WTC11 (cell line): Measurements from ENCODE around the gene PPP1R27.

ENCODE experiments used
- ATF2 ChIP-seq: sonication (generic); formaldehyde crosslinking; IDR thresholded peaks from 2 replicates; pipeline ENCODE4 v1.8.1; 2022; ENCODE audit warnings: low read depth, missing genetic modification reagents, borderline replicate concordance
- ATF3 ChIP-seq: sonication (generic); formaldehyde crosslinking; conservative IDR thresholded peaks from 2 replicates; pipeline ENCODE4 v1.8.1; 2022; ENCODE audit warnings: mild to moderate bottlenecking, missing genetic modification reagents
- CREB1 ChIP-seq: sonication (generic); formaldehyde crosslinking; IDR thresholded peaks from 2 replicates; pipeline ENCODE4 v1.8.0; 2023; ENCODE audit warnings: mild to moderate bottlenecking, missing genetic modification reagents
- GABPB1 ChIP-seq: sonication (generic); formaldehyde crosslinking; IDR thresholded peaks from 2 replicates; pipeline ENCODE4 v1.8.1; 2023; ENCODE audit warnings: mild to moderate bottlenecking, missing genetic modification reagents
- NFE2L1 ChIP-seq: sonication (generic); formaldehyde crosslinking; IDR thresholded peaks from 2 replicates; pipeline ENCODE4 v1.8.1; 2023; ENCODE audit warnings: missing genetic modification reagents
- USF2 ChIP-seq: sonication (generic); formaldehyde crosslinking; IDR thresholded peaks from 2 replicates; pipeline ENCODE4 v1.8.1; 2023; ENCODE audit warnings: mild to moderate bottlenecking, missing genetic modification reagents, moderate library complexity
- ZNF317 ChIP-seq: sonication (generic); formaldehyde crosslinking; IDR thresholded peaks from 2 replicates; pipeline ENCODE4 v1.8.1; 2023; ENCODE audit warnings: low read depth, mild to moderate bottlenecking, moderate library complexity, missing genetic modification reagents, borderline replicate concordance
- TF ChIP-seq, protein P1 (sequence below): fragments of 200-600 bp; IDR thresholded peaks from 2 replicates; pipeline ENCODE4 v1.8.0; 2022; ENCODE audit warnings: antibody characterized with exemption
- TF ChIP-seq, protein P2 (sequence below): sonication (generic); formaldehyde crosslinking; IDR thresholded peaks from 2 replicates; pipeline ENCODE4 v1.8.0; 2023; ENCODE audit warnings: missing genetic modification reagents
- TF ChIP-seq, protein P3 (sequence below): sonication (generic); formaldehyde crosslinking; conservative IDR thresholded peaks from 2 replicates; pipeline ENCODE4 v1.8.1; 2023; ENCODE audit warnings: mild to moderate bottlenecking, low read depth, missing genetic modification reagents, moderate library complexity
- TF ChIP-seq, protein P4 (sequence below): sonication (generic); formaldehyde crosslinking; IDR thresholded peaks from 2 replicates; pipeline ENCODE4 v1.8.0; 2022; ENCODE audit warnings: missing genetic modification reagents

DNA sequence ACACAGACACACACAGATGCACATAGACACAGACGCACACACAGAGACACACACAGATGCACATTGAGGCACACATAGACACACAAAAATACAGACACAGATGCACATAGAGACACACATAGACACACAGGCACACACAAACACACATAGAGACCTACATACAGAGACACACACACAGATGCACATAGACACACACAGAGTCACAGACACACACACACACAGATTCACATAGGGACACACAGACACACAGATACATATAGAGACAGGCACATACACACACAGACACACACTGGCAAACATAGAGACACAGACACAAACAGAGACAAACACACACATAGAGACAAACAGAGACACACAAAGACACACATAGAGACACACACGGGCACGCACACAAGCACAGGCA lies 40.8 kb downstream of the PPP1R27 start:
- TF ChIP-seq ATF2 (CRISPR knock-in tag) (no peak), GABPB1 (no peak), USF2 (CRISPR knock-in tag) (no peak), NFE2L1 (CRISPR knock-in tag) (no peak), CREB1 (CRISPR knock-in tag) (no peak), ATF3 (CRISPR knock-in tag) (no peak), ZNF317 (CRISPR knock-in tag) (no peak)
- TF ChIP-seq, protein P1, sequence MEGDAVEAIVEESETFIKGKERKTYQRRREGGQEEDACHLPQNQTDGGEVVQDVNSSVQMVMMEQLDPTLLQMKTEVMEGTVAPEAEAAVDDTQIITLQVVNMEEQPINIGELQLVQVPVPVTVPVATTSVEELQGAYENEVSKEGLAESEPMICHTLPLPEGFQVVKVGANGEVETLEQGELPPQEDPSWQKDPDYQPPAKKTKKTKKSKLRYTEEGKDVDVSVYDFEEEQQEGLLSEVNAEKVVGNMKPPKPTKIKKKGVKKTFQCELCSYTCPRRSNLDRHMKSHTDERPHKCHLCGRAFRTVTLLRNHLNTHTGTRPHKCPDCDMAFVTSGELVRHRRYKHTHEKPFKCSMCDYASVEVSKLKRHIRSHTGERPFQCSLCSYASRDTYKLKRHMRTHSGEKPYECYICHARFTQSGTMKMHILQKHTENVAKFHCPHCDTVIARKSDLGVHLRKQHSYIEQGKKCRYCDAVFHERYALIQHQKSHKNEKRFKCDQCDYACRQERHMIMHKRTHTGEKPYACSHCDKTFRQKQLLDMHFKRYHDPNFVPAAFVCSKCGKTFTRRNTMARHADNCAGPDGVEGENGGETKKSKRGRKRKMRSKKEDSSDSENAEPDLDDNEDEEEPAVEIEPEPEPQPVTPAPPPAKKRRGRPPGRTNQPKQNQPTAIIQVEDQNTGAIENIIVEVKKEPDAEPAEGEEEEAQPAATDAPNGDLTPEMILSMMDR = no peak
- TF ChIP-seq, protein P2, sequence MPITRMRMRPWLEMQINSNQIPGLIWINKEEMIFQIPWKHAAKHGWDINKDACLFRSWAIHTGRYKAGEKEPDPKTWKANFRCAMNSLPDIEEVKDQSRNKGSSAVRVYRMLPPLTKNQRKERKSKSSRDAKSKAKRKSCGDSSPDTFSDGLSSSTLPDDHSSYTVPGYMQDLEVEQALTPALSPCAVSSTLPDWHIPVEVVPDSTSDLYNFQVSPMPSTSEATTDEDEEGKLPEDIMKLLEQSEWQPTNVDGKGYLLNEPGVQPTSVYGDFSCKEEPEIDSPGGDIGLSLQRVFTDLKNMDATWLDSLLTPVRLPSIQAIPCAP (CRISPR knock-in tag) = no peak
- TF ChIP-seq, protein P3, sequence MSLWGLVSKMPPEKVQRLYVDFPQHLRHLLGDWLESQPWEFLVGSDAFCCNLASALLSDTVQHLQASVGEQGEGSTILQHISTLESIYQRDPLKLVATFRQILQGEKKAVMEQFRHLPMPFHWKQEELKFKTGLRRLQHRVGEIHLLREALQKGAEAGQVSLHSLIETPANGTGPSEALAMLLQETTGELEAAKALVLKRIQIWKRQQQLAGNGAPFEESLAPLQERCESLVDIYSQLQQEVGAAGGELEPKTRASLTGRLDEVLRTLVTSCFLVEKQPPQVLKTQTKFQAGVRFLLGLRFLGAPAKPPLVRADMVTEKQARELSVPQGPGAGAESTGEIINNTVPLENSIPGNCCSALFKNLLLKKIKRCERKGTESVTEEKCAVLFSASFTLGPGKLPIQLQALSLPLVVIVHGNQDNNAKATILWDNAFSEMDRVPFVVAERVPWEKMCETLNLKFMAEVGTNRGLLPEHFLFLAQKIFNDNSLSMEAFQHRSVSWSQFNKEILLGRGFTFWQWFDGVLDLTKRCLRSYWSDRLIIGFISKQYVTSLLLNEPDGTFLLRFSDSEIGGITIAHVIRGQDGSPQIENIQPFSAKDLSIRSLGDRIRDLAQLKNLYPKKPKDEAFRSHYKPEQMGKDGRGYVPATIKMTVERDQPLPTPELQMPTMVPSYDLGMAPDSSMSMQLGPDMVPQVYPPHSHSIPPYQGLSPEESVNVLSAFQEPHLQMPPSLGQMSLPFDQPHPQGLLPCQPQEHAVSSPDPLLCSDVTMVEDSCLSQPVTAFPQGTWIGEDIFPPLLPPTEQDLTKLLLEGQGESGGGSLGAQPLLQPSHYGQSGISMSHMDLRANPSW (CRISPR knock-in tag) = no peak
- TF ChIP-seq, protein P4, sequence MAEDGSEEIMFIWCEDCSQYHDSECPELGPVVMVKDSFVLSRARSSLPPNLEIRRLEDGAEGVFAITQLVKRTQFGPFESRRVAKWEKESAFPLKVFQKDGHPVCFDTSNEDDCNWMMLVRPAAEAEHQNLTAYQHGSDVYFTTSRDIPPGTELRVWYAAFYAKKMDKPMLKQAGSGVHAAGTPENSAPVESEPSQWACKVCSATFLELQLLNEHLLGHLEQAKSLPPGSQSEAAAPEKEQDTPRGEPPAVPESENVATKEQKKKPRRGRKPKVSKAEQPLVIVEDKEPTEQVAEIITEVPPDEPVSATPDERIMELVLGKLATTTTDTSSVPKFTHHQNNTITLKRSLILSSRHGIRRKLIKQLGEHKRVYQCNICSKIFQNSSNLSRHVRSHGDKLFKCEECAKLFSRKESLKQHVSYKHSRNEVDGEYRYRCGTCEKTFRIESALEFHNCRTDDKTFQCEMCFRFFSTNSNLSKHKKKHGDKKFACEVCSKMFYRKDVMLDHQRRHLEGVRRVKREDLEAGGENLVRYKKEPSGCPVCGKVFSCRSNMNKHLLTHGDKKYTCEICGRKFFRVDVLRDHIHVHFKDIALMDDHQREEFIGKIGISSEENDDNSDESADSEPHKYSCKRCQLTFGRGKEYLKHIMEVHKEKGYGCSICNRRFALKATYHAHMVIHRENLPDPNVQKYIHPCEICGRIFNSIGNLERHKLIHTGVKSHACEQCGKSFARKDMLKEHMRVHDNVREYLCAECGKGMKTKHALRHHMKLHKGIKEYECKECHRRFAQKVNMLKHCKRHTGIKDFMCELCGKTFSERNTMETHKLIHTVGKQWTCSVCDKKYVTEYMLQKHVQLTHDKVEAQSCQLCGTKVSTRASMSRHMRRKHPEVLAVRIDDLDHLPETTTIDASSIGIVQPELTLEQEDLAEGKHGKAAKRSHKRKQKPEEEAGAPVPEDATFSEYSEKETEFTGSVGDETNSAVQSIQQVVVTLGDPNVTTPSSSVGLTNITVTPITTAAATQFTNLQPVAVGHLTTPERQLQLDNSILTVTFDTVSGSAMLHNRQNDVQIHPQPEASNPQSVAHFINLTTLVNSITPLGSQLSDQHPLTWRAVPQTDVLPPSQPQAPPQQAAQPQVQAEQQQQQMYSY (CRISPR knock-in tag) = no peak
